BJ (cell line): ENCODE results near the gene UBE4A. TPM values are rescaled to one million over a fixed set of nuclear protein-coding genes. Genes with fewer than 3 reads are reported as not detected.

Experiments
- CTCF ChIA-PET: fragments of 350-600 bp; formaldehyde crosslinking; extraction: SDS; loops from one replicate; lab custom pipeline; 2021; ENCODE audit warnings: antibody characterized with exemption, inconsistent platforms; lab: Yijun Ruan, JAX
- POLR2A ChIA-PET: fragments of 300-600 bp; sonication (Branson Sonifier 250); formaldehyde crosslinking; extraction: SDS; loops from one replicate; lab custom pipeline; 2021; ENCODE audit warnings: antibody characterized with exemption; lab: Charles Lee
- DNase-seq: peaks from one replicate; pipeline ENCODE4 v3.0.0-alpha.2; 2011; ENCODE audit warnings: low read depth
- H3K27me3 ChIP-seq: 2 replicates; pipeline ENCODE4 v1.6.0; 2011; ENCODE audit warnings: low read length; ENCODE audit not compliant: control insufficient read depth, insufficient read depth
- H3K36me3 ChIP-seq: 2 replicates; pipeline ENCODE4 v1.5.1; 2011; ENCODE audit warnings: low read length; ENCODE audit not compliant: control insufficient read depth, insufficient read depth
- H3K4me3 ChIP-seq: 2 replicates; pipeline ENCODE4 v1.5.1; 2011; ENCODE audit warnings: low read depth, mild to moderate bottlenecking, control low read depth, low read length
- polyA plus RNA-seq: library from polyadenylated mRNA; depleted of rRNA; stranded (reverse); fragments of >200 nt; gene quantifications from 2 replicates; pipeline ENCODE4 v1.2.3, GENCODE V29; 2011
- TF ChIP-seq, protein P1 (sequence below): IDR thresholded peaks from 2 replicates; pipeline ENCODE4 v1.5.1; 2011; ENCODE audit warnings: low read depth, mild to moderate bottlenecking, control low read depth, inconsistent platforms, low read length, moderate library complexity; ENCODE audit not compliant: insufficient read depth

The UBE4A gene
- polyA plus RNA-seq, 1 experiment: 15.9 TPM

DNA sequence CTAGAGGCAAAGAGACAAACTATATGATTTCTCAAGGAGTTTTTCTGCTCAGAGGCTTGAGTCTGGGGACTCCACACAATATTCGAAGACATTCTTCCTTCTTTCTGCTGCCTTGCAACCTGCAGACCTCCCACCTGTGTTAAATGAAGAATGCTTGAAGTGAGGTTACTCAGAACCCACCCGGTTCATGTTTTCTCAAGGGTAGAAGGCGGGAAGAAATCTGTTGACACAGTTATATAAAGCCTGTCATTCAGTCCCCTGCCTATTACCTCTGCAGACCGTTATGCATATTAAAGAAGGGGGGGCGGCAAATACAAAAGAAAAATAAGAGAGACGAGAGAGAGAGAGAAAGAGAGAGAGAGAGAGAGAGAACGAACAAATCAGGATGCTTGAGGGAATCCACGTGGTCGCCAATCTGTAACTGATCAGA is 74.7 kb downstream of the UBE4A start:
- TF ChIP-seq, protein P1, sequence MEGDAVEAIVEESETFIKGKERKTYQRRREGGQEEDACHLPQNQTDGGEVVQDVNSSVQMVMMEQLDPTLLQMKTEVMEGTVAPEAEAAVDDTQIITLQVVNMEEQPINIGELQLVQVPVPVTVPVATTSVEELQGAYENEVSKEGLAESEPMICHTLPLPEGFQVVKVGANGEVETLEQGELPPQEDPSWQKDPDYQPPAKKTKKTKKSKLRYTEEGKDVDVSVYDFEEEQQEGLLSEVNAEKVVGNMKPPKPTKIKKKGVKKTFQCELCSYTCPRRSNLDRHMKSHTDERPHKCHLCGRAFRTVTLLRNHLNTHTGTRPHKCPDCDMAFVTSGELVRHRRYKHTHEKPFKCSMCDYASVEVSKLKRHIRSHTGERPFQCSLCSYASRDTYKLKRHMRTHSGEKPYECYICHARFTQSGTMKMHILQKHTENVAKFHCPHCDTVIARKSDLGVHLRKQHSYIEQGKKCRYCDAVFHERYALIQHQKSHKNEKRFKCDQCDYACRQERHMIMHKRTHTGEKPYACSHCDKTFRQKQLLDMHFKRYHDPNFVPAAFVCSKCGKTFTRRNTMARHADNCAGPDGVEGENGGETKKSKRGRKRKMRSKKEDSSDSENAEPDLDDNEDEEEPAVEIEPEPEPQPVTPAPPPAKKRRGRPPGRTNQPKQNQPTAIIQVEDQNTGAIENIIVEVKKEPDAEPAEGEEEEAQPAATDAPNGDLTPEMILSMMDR: no peak
- ChIA-PET POLR2A (no interaction called here), CTCF (interaction anchor here (1.5 kb wide), 1 partner anchor 8 kb away, joined by 5 read pairs; no protein-coding TSS in a partner anchor)
- H3K4me3 ChIP-seq: peak overlapping the region; percentile 63
- no peaks in the 10 kb centered on the region for H3K36me3 ChIP-seq
- no peak for DNase-seq
- no peaks in the 10 kb centered on the region for H3K27me3 ChIP-seq

- no peak for DNase-seq
- ChIA-PET CTCF (interaction anchor here (0.6 to 1.5 kb wide), 5 partner anchors 9 to 54 kb away, joined by 3 to 5 read pairs (median 3); no protein-coding TSS in a partner anchor), POLR2A (interaction anchor here (0.7 kb wide), 1 partner anchor 488 kb away, joined by 11 read pairs; no protein-coding TSS in a partner anchor)
- TF ChIP-seq, protein P1: peak; percentile 12; the same call in 1 of the 2 replicates
- no peaks in the 10 kb centered on the region for H3K36me3 ChIP-seq
- no peaks in the 10 kb centered on the region for H3K27me3 ChIP-seq
- H3K4me3 ChIP-seq: peak overlapping the region; percentile 63
Measured at GRCh38 chr11:118434553-118435289, 75.3 kb downstream of the UBE4A start.

- Histone ChIP-seq H3K36me3 (no peaks in the 10 kb centered on the region), H3K4me3 (peak overlapping the region; percentile 63), H3K27me3 (no peaks in the 10 kb centered on the region)
- no peak for DNase-seq
- TF ChIP-seq, protein P1: no peak
- POLR2A ChIA-PET: interaction anchor here (0.6 to 0.7 kb wide), 2 partner anchors 75 to 487 kb away, joined by 3 to 11 read pairs; no protein-coding TSS in a partner anchor
- CTCF ChIA-PET: interaction anchor here (0.6 to 1.5 kb wide), 5 partner anchors 9 to 53 kb away, joined by 3 to 5 read pairs (median 3); no protein-coding TSS in a partner anchor
Measured at GRCh38 chr11:118435290-118435892, 76.0 kb downstream of the UBE4A start.

DNA sequence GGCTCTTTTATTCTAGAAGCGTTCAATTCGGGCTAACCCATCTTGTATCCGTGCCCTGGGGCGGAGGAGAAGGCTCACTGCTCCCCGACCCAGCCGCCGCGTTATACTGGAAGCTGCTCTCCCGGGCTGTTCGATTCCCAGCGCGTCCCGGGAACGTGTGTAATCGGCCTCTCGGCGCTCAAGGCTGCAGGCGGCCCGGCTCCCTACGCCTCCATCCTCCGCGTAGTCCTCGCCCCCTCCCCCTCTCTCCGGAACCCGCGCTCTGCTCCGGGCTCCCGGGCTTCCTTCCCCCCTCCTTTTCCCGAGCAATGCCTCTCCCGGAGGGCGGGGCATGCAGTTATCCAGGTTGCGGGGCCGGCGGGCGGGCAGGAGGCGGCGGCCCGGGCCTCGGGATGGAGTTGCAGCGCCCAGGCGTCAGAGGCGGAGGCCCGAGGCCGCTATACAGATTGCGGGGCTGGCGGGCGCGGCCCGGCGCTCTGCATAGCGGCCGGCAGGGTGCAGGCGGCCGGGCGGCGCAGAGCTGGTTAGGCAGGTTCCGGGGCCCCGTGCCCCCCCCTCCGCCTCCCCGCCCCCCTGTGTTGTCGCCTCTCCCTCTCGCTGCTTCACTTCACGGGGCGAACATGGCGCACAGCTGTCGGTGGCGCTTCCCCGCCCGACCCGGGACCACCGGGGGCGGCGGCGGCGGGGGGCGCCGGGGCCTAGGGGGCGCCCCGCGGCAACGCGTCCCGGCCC is 76.7 kb downstream of the UBE4A start, which contains the start of gene KMT2A:
TSS of gene KMT2A (plus strand) at position 600 of the 732 bp plus-strand sequence. CDS start at position 621, 21 bp downstream.
- Histone ChIP-seq H3K36me3 (no peaks in the 10 kb centered on the region), H3K27me3 (no peaks in the 10 kb centered on the region), H3K4me3 (peak within 1 kb of the TSS; percentile 93)
- ChIA-PET CTCF (interaction anchor here (1.0 to 1.5 kb wide), 4 partner anchors 8 to 52 kb away, joined by 3 to 5 read pairs (median 4); no protein-coding TSS in a partner anchor), POLR2A (interaction anchor here (0.6 kb wide), 1 partner anchor 75 kb away, joined by 3 read pairs; no protein-coding TSS in a partner anchor)
- TF ChIP-seq, protein P1: no peak
- peak; percentile 62 for DNase-seq
